Measurements from ENCODE around the gene CST6. TPM values are rescaled to one million over a fixed set of nuclear protein-coding genes. Genes with fewer than 3 reads are reported as not detected.

CST6 gene
- total and polyA plus RNA-seq, 8 donors = 0.50 to 47.8 (median 6.6) TPM; not detected in 5

DNA sequence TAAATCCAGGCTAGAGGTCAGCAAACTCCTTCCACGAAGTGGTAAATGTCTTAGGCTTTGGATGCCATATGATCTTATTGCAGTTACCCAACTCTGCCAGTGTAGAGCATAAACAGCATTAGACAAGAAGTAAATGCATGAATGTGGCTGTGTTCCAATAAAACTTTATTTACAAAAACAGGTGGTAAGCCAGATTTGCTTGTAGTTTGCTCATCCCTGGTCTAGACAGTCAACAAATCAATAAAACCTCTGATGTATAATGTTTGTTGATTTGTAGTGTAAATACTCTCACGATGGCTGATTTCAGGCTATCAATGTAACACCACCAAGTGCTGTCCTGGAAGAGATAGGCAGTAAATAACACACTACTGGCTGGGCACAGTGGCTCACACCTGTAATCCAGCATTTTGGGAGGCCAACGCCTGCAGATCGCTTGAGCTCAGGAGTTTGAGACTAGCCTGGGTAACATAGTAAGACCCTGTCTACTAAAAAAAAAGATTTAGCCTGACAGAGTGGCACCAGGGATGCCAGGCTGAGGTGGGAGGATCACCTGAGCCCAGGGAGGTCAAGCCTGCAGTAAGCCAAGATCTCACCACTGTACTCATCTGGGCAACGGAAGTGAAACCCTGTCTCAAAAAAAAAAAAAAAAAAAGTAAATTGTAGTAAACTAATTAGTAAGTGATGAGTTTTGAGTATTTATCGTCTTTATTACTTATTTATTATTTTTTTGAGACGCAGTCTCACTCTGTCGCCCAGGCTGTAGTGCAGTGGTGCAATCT, 21.3 kb downstream of the CST6 start:
- intact Hi-C loops (cut with DNase I; ENCODE audit: low total_unique reads) = no loop called here

DNA sequence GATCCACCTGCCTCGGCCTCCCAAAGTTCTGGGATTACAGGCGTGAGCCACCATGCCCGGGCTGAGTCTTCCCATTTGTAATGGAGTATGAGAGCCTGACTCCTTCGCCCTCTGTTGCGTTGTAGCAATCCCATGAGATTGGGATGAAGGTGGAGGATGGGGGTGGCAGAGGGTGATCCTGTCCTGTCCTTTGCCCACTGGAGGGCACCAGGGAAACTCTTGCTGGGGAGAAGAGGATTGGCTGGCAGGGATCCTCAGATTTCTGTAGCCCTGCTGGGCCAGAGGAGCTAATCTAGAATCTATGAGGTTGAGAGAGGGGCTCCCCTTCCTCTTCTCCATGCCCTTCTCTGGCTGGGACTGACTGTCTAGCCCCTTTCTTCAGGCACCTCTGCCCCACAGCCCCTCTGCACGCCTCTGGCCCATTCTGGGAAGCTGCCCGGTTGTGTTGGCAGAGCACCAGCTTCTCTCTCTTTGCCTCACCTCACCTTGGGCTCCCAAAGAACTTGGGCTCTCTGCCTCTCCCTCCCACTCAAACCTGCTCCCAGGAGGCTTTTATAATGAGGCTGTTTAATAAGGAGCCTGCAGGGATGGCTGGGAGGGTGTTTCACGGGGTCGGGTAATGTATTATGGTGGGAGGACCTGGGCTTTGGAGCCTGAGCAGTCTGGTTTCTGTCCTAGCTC, 24.0 kb downstream of the CST6 start:
- TF ChIP-seq EP300 (IDR thresholded peaks at IDR 0.05) (no peak), POLR2AphosphoS5 (IDR thresholded peaks at IDR 0.05) (no peak), POLR2A (IDR thresholded peaks at IDR 0.05) (no peak)
- TF ChIP-seq, protein P1, sequence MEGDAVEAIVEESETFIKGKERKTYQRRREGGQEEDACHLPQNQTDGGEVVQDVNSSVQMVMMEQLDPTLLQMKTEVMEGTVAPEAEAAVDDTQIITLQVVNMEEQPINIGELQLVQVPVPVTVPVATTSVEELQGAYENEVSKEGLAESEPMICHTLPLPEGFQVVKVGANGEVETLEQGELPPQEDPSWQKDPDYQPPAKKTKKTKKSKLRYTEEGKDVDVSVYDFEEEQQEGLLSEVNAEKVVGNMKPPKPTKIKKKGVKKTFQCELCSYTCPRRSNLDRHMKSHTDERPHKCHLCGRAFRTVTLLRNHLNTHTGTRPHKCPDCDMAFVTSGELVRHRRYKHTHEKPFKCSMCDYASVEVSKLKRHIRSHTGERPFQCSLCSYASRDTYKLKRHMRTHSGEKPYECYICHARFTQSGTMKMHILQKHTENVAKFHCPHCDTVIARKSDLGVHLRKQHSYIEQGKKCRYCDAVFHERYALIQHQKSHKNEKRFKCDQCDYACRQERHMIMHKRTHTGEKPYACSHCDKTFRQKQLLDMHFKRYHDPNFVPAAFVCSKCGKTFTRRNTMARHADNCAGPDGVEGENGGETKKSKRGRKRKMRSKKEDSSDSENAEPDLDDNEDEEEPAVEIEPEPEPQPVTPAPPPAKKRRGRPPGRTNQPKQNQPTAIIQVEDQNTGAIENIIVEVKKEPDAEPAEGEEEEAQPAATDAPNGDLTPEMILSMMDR (IDR thresholded peaks at IDR 0.05) = no peak
- Histone ChIP-seq H3K36me3 (no peaks in the 10 kb centered on the region), H3K4me3 (no peak overlapping the region), H3K27ac (no peak overlapping the region), H3K4me1 (no peaks in the 10 kb centered on the region), H3K9me3 (no peaks in the 10 kb centered on the region), H3K27me3 (peaks cover 0 to 20% (median 0%) of the 10 kb centered on the region in 3 donors)
- DNase-seq = no peak
- intact Hi-C loops (cut with DNase I; ENCODE audit: low total_unique reads) = no loop called here
- WGBS, 5 donors = 55 to 73% (median 68%) methylated on average over 7 to 9 of the region's 9 CpGs

More for the DNA sequence above, 21.3 kb downstream of the CST6 start:
- no peaks in the 10 kb centered on the region for H3K4me1 ChIP-seq
- H3K27ac ChIP-seq = no peak overlapping the region
- TF ChIP-seq, protein P1 (IDR thresholded peaks at IDR 0.05) = no peak
- TF ChIP-seq POLR2A (IDR thresholded peaks at IDR 0.05) (no peak), EP300 (IDR thresholded peaks at IDR 0.05) (no peak), POLR2AphosphoS5 (IDR thresholded peaks at IDR 0.05) (no peak)
- no peaks in the 10 kb centered on the region for H3K9me3 ChIP-seq
- H3K4me3 ChIP-seq = no peak overlapping the region
- 75 to 83% (median 79%) methylated on average over 8 of the region's 8 CpGs for WGBS, 5 donors
- no peak for DNase-seq
- H3K27me3 ChIP-seq = peaks cover 0 to 24% (median 3%) of the 10 kb centered on the region in 3 donors
- H3K36me3 ChIP-seq = no peaks in the 10 kb centered on the region

DNA sequence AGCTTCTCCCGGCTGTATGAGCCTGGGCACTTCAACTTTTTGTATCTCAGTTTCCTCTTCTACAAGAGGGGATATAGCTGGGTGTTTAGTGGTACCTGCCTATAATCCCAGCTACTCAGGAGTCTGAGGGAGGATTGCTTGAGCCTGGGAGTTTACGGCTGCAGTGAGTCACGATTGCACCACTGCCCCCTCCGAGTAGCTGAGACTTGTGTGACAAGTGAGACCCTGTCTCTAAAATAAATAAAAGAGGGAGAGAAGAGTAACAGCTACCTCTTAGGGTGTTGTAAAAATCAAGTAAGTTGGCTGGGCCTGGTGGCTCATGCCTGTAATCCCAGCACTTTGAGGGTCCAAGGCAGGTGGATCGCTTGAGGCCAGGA, 24.5 kb downstream of the CST6 start:
- no peaks in the 10 kb centered on the region for H3K4me1 ChIP-seq
- no peaks in the 10 kb centered on the region for H3K9me3 ChIP-seq
- TF ChIP-seq POLR2AphosphoS5 (IDR thresholded peaks at IDR 0.05) = no peak
- TF ChIP-seq, protein P1 (IDR thresholded peaks at IDR 0.05) = no peak
- TF ChIP-seq EP300 (IDR thresholded peaks at IDR 0.05) = no peak
- TF ChIP-seq POLR2A (IDR thresholded peaks at IDR 0.05) = no peak
- H3K27ac ChIP-seq = no peak overlapping the region
- DNase-seq = no peak
- H3K27me3 ChIP-seq = peaks cover 0 to 20% (median 0%) of the 10 kb centered on the region in 3 donors
- intact Hi-C loops (cut with DNase I; ENCODE audit: low total_unique reads) = no loop called here
- WGBS, 5 donors = 79 to 88% (median 87%) methylated on average over 5 of the region's 5 CpGs
- H3K36me3 ChIP-seq = no peaks in the 10 kb centered on the region
- no peak overlapping the region for H3K4me3 ChIP-seq

DNA sequence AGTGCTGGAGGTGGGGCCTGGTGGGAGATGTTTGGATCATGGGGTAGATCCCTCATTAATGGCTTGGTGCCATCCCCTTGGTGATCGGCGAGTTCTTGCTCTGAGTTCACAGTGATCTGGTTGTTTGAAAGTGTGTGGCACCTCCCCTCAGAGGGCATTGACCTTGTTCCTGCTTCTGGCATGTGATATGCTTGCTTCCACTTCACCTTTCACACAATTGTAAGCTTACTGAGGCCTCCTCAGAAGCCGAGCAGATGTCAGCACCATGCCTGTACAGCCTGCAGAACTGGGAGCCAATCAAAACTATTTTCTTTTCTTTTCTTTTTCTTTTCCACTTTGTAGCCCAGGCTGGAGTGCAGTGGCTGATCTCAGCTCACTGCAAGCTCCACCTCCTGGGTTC, 25.5 kb downstream of the CST6 start:
- H3K27me3 ChIP-seq = peaks cover 0 to 20% (median 0%) of the 10 kb centered on the region in 3 donors
- WGBS, 5 donors = 77 to 89% (median 87%) methylated on average over 3 of the region's 3 CpGs
- DNase-seq = no peak
- intact Hi-C loops (cut with DNase I; ENCODE audit: low total_unique reads) = no loop called here
- H3K9me3 ChIP-seq = no peaks in the 10 kb centered on the region
- H3K4me3 ChIP-seq = no peak overlapping the region
- H3K36me3 ChIP-seq = no peaks in the 10 kb centered on the region
- no peak overlapping the region for H3K27ac ChIP-seq
- TF ChIP-seq POLR2A (IDR thresholded peaks at IDR 0.05) (no peak), EP300 (IDR thresholded peaks at IDR 0.05) (no peak), POLR2AphosphoS5 (IDR thresholded peaks at IDR 0.05) (no peak)
- TF ChIP-seq, protein P1 (IDR thresholded peaks at IDR 0.05) = no peak
- H3K4me1 ChIP-seq = no peaks in the 10 kb centered on the region
